GM19240 (cell line): ENCODE data around the gene ATE1.
"Not testable (repeated sequence)": the region's sequence is repeated elsewhere in the genome, so short reads cannot be mapped to it uniquely, and the experiment has no call there.

Experiments
- DNase-seq: peaks from one replicate; pipeline ENCODE4 v3.0.0; 2011; ENCODE audit warnings: low spot score; ENCODE audit not compliant: insufficient read length

The ATE1 gene

GRCh38 chr10:121927841-121928527 lies at the start of gene ATE1:
TSS of gene ATE1 (minus strand) at chr10:121928031. CDS start at chr10:121927949, 82 bp downstream.
- DNase-seq: peak; percentile 60

DNA sequence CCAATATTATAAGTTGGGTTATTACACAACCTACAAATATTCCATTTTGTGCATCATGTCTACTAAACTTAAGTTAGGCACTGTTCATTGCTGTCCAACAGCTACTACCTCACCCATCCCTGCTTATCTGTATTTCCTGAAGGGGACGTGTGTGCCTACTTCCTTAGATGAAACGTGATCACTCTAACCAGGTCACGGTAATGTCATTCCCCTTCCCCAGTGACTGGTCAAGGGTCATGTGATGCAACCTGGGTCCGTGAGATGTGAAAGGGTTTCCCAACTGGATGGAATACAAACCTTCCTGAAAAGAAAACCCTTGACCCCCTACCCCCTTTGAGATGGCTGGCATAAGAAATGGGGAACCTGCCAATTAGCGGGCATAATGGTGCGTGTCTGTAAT lies 48.8 kb upstream of the ATE1 start:
- DNase-seq: no peak

GRCh38 chr10:121975295-121976086 lies 47.7 kb upstream of the ATE1 start:
- no peak for DNase-seq

DNA sequence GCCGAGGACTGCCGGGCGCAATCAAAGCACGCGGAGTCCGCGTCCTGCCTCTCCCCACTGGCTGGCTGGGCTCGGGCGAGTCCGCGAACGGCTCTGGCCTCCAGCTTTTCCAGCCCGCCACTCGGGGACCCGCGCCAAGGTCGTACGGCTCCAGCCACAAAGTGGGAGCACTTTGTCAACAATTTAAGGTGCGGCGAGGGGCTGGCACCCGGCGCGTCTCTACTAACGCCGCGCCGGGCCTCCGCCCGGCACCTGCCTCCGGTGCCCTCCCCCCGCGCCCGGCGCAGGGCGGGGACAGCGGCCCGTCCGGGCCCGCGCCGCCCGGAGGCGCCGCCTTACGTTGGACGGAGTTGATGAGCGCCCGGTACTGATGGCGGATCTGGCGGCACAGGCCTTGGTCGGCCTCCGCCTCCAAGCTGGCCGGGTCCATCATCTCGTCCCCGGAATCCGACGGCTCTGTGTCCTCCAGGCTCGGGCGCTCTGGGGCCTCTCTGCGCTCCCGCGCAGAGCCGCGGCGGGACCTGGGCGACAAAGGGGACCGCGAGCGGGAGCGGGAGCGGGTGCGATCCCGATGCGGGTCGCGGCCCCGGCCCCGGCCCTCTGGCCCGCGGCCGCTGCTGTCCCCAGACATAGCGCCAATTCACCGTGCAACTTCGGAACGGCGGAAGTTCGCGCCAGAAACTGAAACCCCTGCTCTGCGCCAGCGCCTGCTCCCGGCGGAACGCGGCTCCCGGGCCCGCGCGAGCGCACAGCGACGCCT lies 46.9 kb upstream of the ATE1 start, which contains the start of gene NSMCE4A:
Gene NSMCE4A, minus strand, starts transcription at position 683 of the 760 bp plus-strand sequence. Its CDS starts 52 bp downstream, at position 631.
- peak; percentile 88 for DNase-seq

- no peak for DNase-seq
These were observed 46.2 kb upstream of the ATE1 start for GRCh38 chr10:121974019-121974534.

DNA sequence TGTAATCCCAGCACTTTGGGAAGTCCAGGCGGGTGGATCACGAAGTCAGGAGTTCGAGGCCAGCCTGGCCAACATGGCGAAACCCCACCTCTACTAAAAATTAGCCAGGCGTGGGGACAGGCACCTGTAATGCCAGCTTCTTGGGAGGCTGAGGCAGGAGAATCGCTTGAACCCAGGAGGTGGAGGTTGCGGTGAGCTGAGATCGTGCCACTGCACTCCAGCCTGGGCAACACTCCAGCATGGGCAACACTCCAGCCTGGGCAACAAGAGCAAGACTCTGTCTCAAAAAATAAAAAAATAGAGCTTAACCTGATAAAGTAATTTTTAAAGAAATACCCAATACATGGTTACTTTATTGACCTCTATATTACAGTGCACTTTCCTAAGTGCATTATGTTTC lies 41.3 kb upstream of the ATE1 start:
- DNase-seq: not testable (repeated sequence)

DNA sequence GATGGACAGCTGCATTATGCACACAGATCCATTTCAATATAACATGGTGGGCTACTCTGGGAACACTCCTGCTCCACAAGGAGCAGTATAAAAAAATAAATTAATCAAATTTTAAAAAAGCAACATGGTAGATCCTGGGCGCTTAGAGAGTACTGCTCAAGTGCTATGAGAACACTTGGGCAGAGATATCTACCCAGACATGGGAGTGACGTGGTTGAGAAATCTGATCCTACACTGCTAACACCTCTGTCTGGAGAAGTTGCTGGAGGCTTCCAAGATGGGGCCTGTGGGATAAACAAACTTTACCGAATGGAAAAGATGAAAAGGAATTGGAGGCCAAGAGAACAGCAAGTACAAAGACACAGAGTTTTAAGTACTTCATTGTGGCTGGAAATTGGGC lies 38.2 kb upstream of the ATE1 start:
- DNase-seq: no peak

DNA sequence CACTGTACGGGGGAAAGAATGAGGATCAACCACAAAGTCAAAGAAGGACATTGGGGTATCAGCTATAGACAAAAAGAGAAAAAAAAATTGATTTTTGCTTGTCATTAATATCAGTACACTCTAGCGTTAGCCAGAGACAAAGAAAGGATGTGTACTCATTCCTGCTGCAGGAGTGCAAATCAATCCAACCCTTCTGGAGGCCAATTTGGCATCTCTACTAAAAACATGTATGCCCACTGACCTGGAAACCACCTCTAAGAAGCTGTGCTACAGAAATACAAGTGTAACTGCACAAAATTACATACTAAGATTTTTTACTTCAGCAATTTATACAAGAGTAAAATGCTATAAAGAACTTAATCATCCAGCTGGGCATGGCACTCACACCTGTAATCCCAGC lies 33.6 kb upstream of the ATE1 start:
- DNase-seq: no peak

DNA sequence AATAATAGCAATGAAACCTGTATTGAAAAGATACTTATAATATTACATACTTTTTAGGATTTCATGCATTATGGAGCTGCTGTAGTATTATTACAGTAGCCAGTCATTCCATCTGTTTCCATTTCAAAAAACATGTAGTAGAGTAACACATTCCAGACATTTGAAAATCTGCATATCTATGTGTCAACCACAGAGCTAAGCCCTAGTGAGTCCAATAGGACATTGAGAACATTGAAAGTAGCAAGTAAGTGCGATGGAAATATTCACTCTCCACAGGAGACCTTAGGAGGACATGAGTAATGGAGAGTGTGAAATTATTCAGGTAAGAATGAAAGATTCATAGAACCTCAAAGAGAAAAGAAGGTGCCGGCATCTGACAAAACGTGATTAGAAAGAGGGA lies 31.8 kb upstream of the ATE1 start:
- DNase-seq: no peak

- no peak for DNase-seq
These were observed 28.6 kb upstream of the ATE1 start for GRCh38 chr10:121956111-121957061.

- DNase-seq: no peak
These were observed 24.4 kb upstream of the ATE1 start for GRCh38 chr10:121952226-121952625.

- DNase-seq: no peak
These were observed 21.6 kb upstream of the ATE1 start for GRCh38 chr10:121949451-121949850.

DNA sequence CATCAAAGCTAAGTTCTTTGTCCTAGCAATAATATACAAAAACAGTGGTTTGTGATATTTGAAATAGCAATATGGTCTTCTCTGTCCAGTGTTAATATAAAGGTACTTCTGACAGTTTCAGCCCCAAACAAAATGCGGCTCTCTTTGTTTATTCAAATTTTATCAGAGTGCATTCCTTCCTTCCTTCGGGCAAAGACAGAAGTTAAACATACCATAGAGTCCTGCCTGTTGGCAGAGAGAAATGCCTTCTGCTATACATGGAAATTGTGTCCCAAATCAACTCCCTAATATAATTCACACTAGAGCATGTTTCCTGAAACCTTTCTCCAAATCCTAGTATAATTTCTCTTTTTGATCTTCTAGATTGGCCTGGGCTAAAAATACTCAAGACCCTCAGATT lies 21.2 kb upstream of the ATE1 start:
- DNase-seq: no peak

GRCh38 chr10:121947343-121948330 lies 19.8 kb upstream of the ATE1 start:
- no peak for DNase-seq

- no peak for DNase-seq
These were observed 15.1 kb upstream of the ATE1 start for GRCh38 chr10:121942749-121943416.

- no peak for DNase-seq
These were observed 13.7 kb upstream of the ATE1 start for GRCh38 chr10:121941532-121941931.

- DNase-seq: no peak
These were observed 8.5 kb upstream of the ATE1 start for GRCh38 chr10:121936295-121936694.

- no peak for DNase-seq
These were observed 7.9 kb upstream of the ATE1 start for GRCh38 chr10:121935702-121936101.
